Measurements from ENCODE around the gene ADAMTS19.

ADAMTS19 gene

GRCh38 chr5:129672006-129672405, 211.9 kb downstream of the ADAMTS19 start:
- no peak for DNase-seq (ENCODE audit: low spot score)

- no peak for DNase-seq (ENCODE audit: low spot score)
These were observed 219.6 kb downstream of the ADAMTS19 start for GRCh38 chr5:129679671-129680070.

- no peak for DNase-seq (ENCODE audit: low spot score)
These were observed 227.8 kb downstream of the ADAMTS19 start for GRCh38 chr5:129687941-129688340.

GRCh38 chr5:129689045-129689444, 228.9 kb downstream of the ADAMTS19 start:
- DNase-seq (ENCODE audit: low spot score) = no peak

- no peak for DNase-seq (ENCODE audit: low spot score)
These were observed 231.1 kb downstream of the ADAMTS19 start for GRCh38 chr5:129691220-129691619.

GRCh38 chr5:129696636-129697035, 236.5 kb downstream of the ADAMTS19 start:
- DNase-seq (ENCODE audit: low spot score) = no peak

GRCh38 chr5:129698661-129699060, 238.6 kb downstream of the ADAMTS19 start:
- no peak for DNase-seq (ENCODE audit: low spot score)

- DNase-seq (ENCODE audit: low spot score) = no peak
These were observed 256.1 kb downstream of the ADAMTS19 start for GRCh38 chr5:129716235-129716634.

GRCh38 chr5:129716651-129717050, 256.6 kb downstream of the ADAMTS19 start:
- DNase-seq (ENCODE audit: low spot score) = no peak

GRCh38 chr5:129717751-129718310, 257.7 kb downstream of the ADAMTS19 start:
- DNase-seq (ENCODE audit: low spot score) = no peak

GRCh38 chr5:129718471-129719090, 258.5 kb downstream of the ADAMTS19 start:
- no peak for DNase-seq (ENCODE audit: low spot score)

- DNase-seq (ENCODE audit: low spot score) = no peak
These were observed 264.1 kb downstream of the ADAMTS19 start for GRCh38 chr5:129724222-129724621.

- DNase-seq (ENCODE audit: low spot score) = no peak
These were observed 264.5 kb downstream of the ADAMTS19 start for GRCh38 chr5:129724647-129725046.

GRCh38 chr5:129739773-129740172, 279.7 kb downstream of the ADAMTS19 start:
- DNase-seq (ENCODE audit: low spot score) = no peak

GRCh38 chr5:129743541-129744187, 283.6 kb downstream of the ADAMTS19 start:
- DNase-seq (ENCODE audit: low spot score) = no peak

GRCh38 chr5:129745997-129746396, 285.9 kb downstream of the ADAMTS19 start:
- no peak for DNase-seq (ENCODE audit: low spot score)

- DNase-seq (ENCODE audit: low spot score) = no peak
These were observed 286.8 kb downstream of the ADAMTS19 start for GRCh38 chr5:129746876-129747275.

GRCh38 chr5:129747572-129748407, 287.7 kb downstream of the ADAMTS19 start, which contains the start of gene MINAR2:
MINAR2 (plus strand) TSS chr5:129748094; CDS start chr5:129748191, 97 bp downstream.
- no peak for DNase-seq (ENCODE audit: low spot score)

- no peak for DNase-seq (ENCODE audit: low spot score)
These were observed 289.1 kb downstream of the ADAMTS19 start for GRCh38 chr5:129748913-129749880.

- no peak for DNase-seq (ENCODE audit: low spot score)
These were observed 300.7 kb downstream of the ADAMTS19 start for GRCh38 chr5:129760636-129761325.

GRCh38 chr5:129763651-129764050, 303.6 kb downstream of the ADAMTS19 start:
- no peak for DNase-seq (ENCODE audit: low spot score)
